ENCODE data around the gene MCL1.
"Not testable (repeated sequence)": the region's sequence is repeated elsewhere in the genome, so short reads cannot be mapped to it uniquely, and the experiment has no call there.

Gene MCL1

DNA sequence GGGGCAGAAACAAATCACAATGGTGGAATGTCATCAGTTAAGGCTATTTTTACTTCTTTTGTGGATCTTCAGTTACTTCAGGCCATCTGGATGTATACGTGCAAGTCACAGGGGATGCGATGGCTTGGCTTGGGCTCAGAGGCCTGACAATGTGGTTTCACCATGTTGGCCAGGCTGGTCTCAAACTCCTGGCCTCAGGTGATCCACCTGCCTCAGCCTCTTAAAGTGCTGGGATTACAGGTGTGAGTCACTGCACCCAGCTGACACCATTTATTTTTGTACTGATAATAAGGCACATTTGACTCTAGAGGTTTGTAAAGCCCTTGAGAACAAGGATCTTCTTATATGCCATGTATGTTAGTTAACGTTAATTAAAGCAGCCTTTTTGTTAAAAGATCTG, 1.6 kb upstream of the MCL1 start:
- H3K23ac ChIP-seq (ENCODE audit: low read depth, low read length, poor library complexity); H4K91ac ChIP-seq (ENCODE audit: low read depth, low read length, poor library complexity); H3K14ac ChIP-seq (ENCODE audit: low read length); H3K4ac ChIP-seq (ENCODE audit: low read length); H3K79me1 ChIP-seq (ENCODE audit: low read depth, low read length); H3K27ac ChIP-seq (replicated peaks; ENCODE audit: low read length); H2AK5ac ChIP-seq (ENCODE audit: low read depth, low read length); H3K9ac ChIP-seq (ENCODE audit: low read depth, low read length, poor library complexity); H2AFZ ChIP-seq (ENCODE audit: low read length); H2BK120ac ChIP-seq (ENCODE audit: low read depth, low read length); H3K4me2 ChIP-seq (ENCODE audit: insufficient read depth, low read length, poor library complexity, severe bottlenecking); H4K8ac ChIP-seq (ENCODE audit: low read depth, low read length); H3K27me3 ChIP-seq (ENCODE audit: control insufficient read depth in 3 of 3, insufficient read depth in 3 of 3, low read depth in 1 of 3, low read length in 3 of 3); H2BK12ac ChIP-seq (ENCODE audit: low read length); DNase-seq (ENCODE audit: low spot score); H2BK5ac ChIP-seq (ENCODE audit: low read length); H3K18ac ChIP-seq (ENCODE audit: low read length); H3K9me3 ChIP-seq (replicated peaks in 1 of 2; ENCODE audit: control insufficient read depth in 2 of 2, insufficient read depth in 1 of 2, low read depth in 1 of 2, low read length in 2 of 2); H3K4me1 ChIP-seq (ENCODE audit: control insufficient read depth in 2 of 2, insufficient read depth in 1 of 2, low read depth in 1 of 2, low read length in 2 of 2); H2BK15ac ChIP-seq (ENCODE audit: low read length); H3K4me3 ChIP-seq (ENCODE audit: low read length in 2 of 2): not testable (repeated sequence)
- WGBS, 2 donors (ENCODE audit: extremely low coverage in 2 of 2, insufficient read length in 2 of 2, insufficient replicate concordance in 1 of 2): no CpG with 5 or more reads among the region's 3 CpGs
- peaks cover 4 to 30% of the 10 kb centered on the region in 2 donors for H3K36me3 ChIP-seq (replicated peaks in 1 of 2; ENCODE audit: control insufficient read depth in 2 of 2, insufficient read depth in 2 of 2, low read length in 2 of 2)

DNA sequence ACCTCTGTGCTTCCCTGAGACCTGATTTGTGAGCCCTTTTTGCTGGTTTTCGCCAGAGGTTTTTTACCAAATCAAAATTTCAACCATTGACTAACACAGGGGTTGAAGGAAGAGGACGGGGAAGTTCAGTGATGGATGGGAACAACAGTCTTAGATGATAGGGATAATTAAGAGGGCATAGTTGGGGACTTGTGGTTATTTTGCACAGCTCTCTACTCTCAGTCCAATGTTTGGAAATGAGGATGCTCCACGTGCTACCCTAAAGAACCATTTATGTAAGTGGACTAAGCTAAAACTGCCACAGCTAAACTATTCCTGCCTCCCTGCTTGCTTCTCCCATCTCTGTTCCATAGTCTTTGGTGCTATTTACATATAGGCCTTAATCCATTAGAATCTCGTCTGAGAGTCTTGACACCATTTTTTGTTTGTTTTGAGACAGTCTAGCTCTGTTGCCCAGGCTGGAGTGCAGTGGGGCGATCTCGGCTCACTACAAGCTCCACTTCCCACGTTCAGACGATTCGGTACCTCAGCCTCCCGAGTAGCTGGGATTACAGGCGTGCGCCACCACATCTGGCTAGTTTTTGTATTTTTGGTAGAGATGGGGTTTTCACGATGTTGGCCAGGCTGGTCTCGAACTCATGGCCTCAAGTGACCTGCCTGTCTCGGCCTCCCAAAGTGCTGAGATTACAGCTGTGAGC, 684 bp upstream of the MCL1 start:
- H3K4me1 ChIP-seq (ENCODE audit: control insufficient read depth in 2 of 2, insufficient read depth in 1 of 2, low read depth in 1 of 2, low read length in 2 of 2): peaks cover 6 to 8% of the 10 kb centered on the region in 2 donors
- no CpG with 5 or more reads among the region's 15 CpGs for WGBS, 2 donors (ENCODE audit: extremely low coverage in 2 of 2, insufficient read length in 2 of 2, insufficient replicate concordance in 1 of 2)

DNA sequence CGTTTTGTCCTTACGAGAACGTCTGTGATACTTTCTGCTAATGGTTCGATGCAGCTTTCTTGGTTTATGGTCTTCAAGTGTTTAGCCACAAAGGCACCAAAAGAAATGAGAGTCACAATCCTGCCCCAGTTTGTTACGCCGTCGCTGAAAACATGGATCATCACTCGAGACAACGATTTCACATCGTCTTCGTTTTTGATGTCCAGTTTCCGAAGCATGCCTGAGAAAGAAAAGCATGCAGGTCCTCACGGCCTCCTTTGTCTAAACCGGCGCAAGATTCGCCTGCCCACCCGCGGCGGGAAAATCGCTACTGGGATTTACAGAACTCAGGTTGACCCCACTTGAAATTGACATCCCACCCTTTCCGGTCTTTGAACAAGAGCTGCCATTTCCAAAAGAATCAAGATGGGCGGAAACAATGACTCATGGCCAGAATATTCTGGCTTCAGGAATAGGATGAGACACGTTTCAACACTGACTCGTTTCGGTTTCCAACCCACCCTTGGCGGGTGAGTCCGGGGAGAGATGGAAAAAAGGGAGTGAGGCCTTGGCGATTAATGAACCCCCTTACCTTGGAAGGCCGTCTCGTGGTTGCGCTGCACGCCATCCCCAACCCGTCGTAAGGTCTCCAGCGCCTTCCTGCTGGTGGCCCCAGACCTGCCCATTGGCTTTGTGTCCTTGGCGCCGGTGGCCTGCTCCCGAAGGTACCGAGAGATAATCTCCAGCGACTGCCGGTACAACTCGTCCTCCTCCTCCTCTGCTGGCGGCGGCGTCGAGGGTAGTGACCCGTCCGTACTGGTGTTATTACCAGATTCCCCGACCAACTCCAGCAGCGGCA, 919 bp downstream of the MCL1 start:
- Histone ChIP-seq H2BK12ac (ENCODE audit: low read length) (no peak overlapping the region), H3K23ac (ENCODE audit: low read depth, low read length, poor library complexity) (peak overlapping the region; percentile 94), H2BK5ac (ENCODE audit: low read length) (peak overlapping the region; percentile 96), H3K9ac (ENCODE audit: low read depth, low read length, poor library complexity) (peak overlapping the region; percentile 94), H3K14ac (ENCODE audit: low read length) (peak overlapping the region; percentile 32), H3K27me3 (ENCODE audit: control insufficient read depth in 3 of 3, insufficient read depth in 3 of 3, low read depth in 1 of 3, low read length in 3 of 3) (no peaks in the 10 kb centered on the region), H2BK15ac (ENCODE audit: low read length) (peak overlapping the region; percentile 2), H3K9me3 (replicated peaks in 1 of 2; ENCODE audit: control insufficient read depth in 2 of 2, insufficient read depth in 1 of 2, low read depth in 1 of 2, low read length in 2 of 2) (no peaks in the 10 kb centered on the region), H3K4me3 (ENCODE audit: low read length in 2 of 2) (peak overlapping the region; percentile 95 to 96), H2AK5ac (ENCODE audit: low read depth, low read length) (peak overlapping the region; percentile 61), H3K4ac (ENCODE audit: low read length) (no peak overlapping the region), H4K8ac (ENCODE audit: low read depth, low read length) (no peak overlapping the region), H4K91ac (ENCODE audit: low read depth, low read length, poor library complexity) (no peak overlapping the region), H3K27ac (replicated peaks; ENCODE audit: low read length) (peak overlapping the region; percentile 100), H2AFZ (ENCODE audit: low read length) (no peak overlapping the region), H3K4me1 (ENCODE audit: control insufficient read depth in 2 of 2, insufficient read depth in 1 of 2, low read depth in 1 of 2, low read length in 2 of 2) (peaks cover 8 to 15% of the 10 kb centered on the region in 2 donors), H3K36me3 (replicated peaks in 1 of 2; ENCODE audit: control insufficient read depth in 2 of 2, insufficient read depth in 2 of 2, low read length in 2 of 2) (peaks cover 13 to 55% of the 10 kb centered on the region in 2 donors), H3K4me2 (ENCODE audit: insufficient read depth, low read length, poor library complexity, severe bottlenecking) (peak overlapping the region; percentile 45), H3K18ac (ENCODE audit: low read length) (peak overlapping the region; percentile 98), H3K79me1 (ENCODE audit: low read depth, low read length) (no peaks in the 10 kb centered on the region), H2BK120ac (ENCODE audit: low read depth, low read length) (no peak overlapping the region)
- no peak for DNase-seq (ENCODE audit: low spot score)
- WGBS, 2 donors (ENCODE audit: extremely low coverage in 2 of 2, insufficient read length in 2 of 2, insufficient replicate concordance in 1 of 2): no CpG with 5 or more reads among the region's 50 CpGs

More for the DNA sequence above, 684 bp upstream of the MCL1 start:
- H3K4ac ChIP-seq (ENCODE audit: low read length): no peak overlapping the region
- H3K27me3 ChIP-seq (ENCODE audit: control insufficient read depth in 3 of 3, insufficient read depth in 3 of 3, low read depth in 1 of 3, low read length in 3 of 3): no peaks in the 10 kb centered on the region
- no peak overlapping the region for H2BK15ac ChIP-seq (ENCODE audit: low read length)
- H2BK5ac ChIP-seq (ENCODE audit: low read length): no peak overlapping the region
- peak overlapping the region; percentile 56 to 78 for H3K4me3 ChIP-seq (ENCODE audit: low read length in 2 of 2)
- H3K14ac ChIP-seq (ENCODE audit: low read length): no peak overlapping the region
- no peak overlapping the region for H2BK12ac ChIP-seq (ENCODE audit: low read length)
- no peaks in the 10 kb centered on the region for H3K79me1 ChIP-seq (ENCODE audit: low read depth, low read length)
- peaks cover 8 to 38% of the 10 kb centered on the region in 2 donors for H3K36me3 ChIP-seq (replicated peaks in 1 of 2; ENCODE audit: control insufficient read depth in 2 of 2, insufficient read depth in 2 of 2, low read length in 2 of 2)
- H3K18ac ChIP-seq (ENCODE audit: low read length): peak overlapping the region; percentile 87
- H3K4me2 ChIP-seq (ENCODE audit: insufficient read depth, low read length, poor library complexity, severe bottlenecking): peak overlapping the region; percentile 51
- no peak overlapping the region for H2AK5ac ChIP-seq (ENCODE audit: low read depth, low read length)
- no peak overlapping the region for H3K23ac ChIP-seq (ENCODE audit: low read depth, low read length, poor library complexity)
- no peak overlapping the region for H3K9ac ChIP-seq (ENCODE audit: low read depth, low read length, poor library complexity)
- H2AFZ ChIP-seq (ENCODE audit: low read length): peak overlapping the region; percentile 74
- no peak for DNase-seq (ENCODE audit: low spot score)
- peak overlapping the region; percentile 96 for H3K27ac ChIP-seq (replicated peaks; ENCODE audit: low read length)
- H4K8ac ChIP-seq (ENCODE audit: low read depth, low read length): no peak overlapping the region
- no peak overlapping the region for H2BK120ac ChIP-seq (ENCODE audit: low read depth, low read length)
- H4K91ac ChIP-seq (ENCODE audit: low read depth, low read length, poor library complexity): no peak overlapping the region
- no peaks in the 10 kb centered on the region for H3K9me3 ChIP-seq (replicated peaks in 1 of 2; ENCODE audit: control insufficient read depth in 2 of 2, insufficient read depth in 1 of 2, low read depth in 1 of 2, low read length in 2 of 2)

Data from neuronal stem cell (in vitro differentiated cells).